Measurements from ENCODE around the gene RBM18. TPM values are rescaled to one million over a fixed set of nuclear protein-coding genes. Genes with fewer than 3 reads are reported as not detected.

RBM18 gene
- total and polyA plus RNA-seq, 2 donors (not counting 1 experiment from before 2014, with no cell fraction given), result 9.7 to 12.4 TPM

DNA sequence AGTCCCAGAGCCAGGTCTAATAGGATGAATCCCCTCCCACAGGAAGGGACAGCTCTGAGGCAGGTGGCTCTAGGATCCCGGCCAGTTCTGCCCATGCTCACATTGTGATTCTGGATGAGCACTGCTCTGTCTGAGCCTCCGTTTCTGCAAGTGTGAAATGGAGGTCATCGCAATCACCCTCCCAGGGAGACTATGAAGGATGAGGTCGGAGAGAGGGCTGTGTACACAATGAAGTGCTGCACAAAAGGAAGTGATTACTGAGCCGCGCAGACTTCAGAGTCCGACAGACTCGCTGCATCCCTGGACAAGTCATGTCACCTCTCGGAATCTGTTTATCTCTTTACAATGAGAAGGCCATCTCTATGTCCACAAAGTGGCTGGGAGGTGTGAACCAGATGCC, 57.5 kb downstream of the RBM18 start:
- TF ChIP-seq EZH2 (IDR thresholded peaks at IDR 0.05; ENCODE audit: borderline replicate concordance, insufficient read depth, low read depth, low read length, poor library complexity, severe bottlenecking), result no peak
- TF ChIP-seq, protein P1, sequence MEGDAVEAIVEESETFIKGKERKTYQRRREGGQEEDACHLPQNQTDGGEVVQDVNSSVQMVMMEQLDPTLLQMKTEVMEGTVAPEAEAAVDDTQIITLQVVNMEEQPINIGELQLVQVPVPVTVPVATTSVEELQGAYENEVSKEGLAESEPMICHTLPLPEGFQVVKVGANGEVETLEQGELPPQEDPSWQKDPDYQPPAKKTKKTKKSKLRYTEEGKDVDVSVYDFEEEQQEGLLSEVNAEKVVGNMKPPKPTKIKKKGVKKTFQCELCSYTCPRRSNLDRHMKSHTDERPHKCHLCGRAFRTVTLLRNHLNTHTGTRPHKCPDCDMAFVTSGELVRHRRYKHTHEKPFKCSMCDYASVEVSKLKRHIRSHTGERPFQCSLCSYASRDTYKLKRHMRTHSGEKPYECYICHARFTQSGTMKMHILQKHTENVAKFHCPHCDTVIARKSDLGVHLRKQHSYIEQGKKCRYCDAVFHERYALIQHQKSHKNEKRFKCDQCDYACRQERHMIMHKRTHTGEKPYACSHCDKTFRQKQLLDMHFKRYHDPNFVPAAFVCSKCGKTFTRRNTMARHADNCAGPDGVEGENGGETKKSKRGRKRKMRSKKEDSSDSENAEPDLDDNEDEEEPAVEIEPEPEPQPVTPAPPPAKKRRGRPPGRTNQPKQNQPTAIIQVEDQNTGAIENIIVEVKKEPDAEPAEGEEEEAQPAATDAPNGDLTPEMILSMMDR (IDR thresholded peaks at IDR 0.05), result no peak
- ChIA-PET POLR2A (no interaction called here), CTCF (no interaction called here)
- Histone ChIP-seq H3K27ac (ENCODE audit: low read length in 2 of 2) (no peak overlapping the region), H3K36me3 (replicated peaks in 1 of 2; ENCODE audit: control extremely low read depth in 1 of 2, control insufficient read depth in 1 of 2, extremely low read depth in 1 of 2, insufficient read depth in 2 of 2, low read length in 1 of 2) (no peaks in the 10 kb centered on the region), H3K9me3 (ENCODE audit: control extremely low read depth in 1 of 3, control insufficient read depth in 2 of 3, insufficient read depth in 1 of 3, low read length in 2 of 3) (no peaks in the 10 kb centered on the region), H3K79me2 (ENCODE audit: control insufficient read depth, insufficient read depth, low read length) (no peaks in the 10 kb centered on the region), H4K20me1 (ENCODE audit: control insufficient read depth, insufficient read depth, low read length, poor library complexity, severe bottlenecking) (no peaks in the 10 kb centered on the region), H3K4me3 (ENCODE audit: control extremely low read depth in 1 of 5, extremely low read depth in 1 of 5, insufficient read depth in 1 of 5, low read depth in 2 of 5, low read length in 4 of 5) (no peak overlapping the region), H3K9ac (ENCODE audit: low read length) (no peak overlapping the region), H3K4me2 (replicated peaks; ENCODE audit: low read depth, low read length, poor library complexity, severe bottlenecking) (no peak overlapping the region), H3K4me1 (ENCODE audit: control insufficient read depth in 2 of 2, insufficient read depth in 2 of 2, low read length in 2 of 2) (no peaks in the 10 kb centered on the region), H3K27me3 (replicated peaks in 1 of 4; ENCODE audit: control extremely low read depth in 1 of 4, control insufficient read depth in 3 of 4, insufficient read depth in 4 of 4, low read length in 3 of 4) (peaks cover 0 to 11% (median 3%) of the 10 kb centered on the region in 4 experiments), H2AFZ (ENCODE audit: insufficient read depth, low read depth, low read length, poor library complexity, severe bottlenecking) (no peak overlapping the region)
- Mint-ChIP-seq H3K4me3 (no peak overlapping the region), H3K27me3 (peaks cover 30% of the 10 kb centered on the region), H3K4me1 (no peaks in the 10 kb centered on the region), H3K9me3 (ENCODE audit: insufficient read depth) (no peaks in the 10 kb centered on the region), H3K27ac (no peak overlapping the region)
- no peak for ATAC-seq (ENCODE audit: low read depth)
- DNase-seq, result no peak
- 95% methylated on average over 9 of the region's 9 CpGs for WGBS (ENCODE audit: insufficient coverage)
- intact Hi-C loops (cut with micrococcal nuclease), result no loop called here

DNA sequence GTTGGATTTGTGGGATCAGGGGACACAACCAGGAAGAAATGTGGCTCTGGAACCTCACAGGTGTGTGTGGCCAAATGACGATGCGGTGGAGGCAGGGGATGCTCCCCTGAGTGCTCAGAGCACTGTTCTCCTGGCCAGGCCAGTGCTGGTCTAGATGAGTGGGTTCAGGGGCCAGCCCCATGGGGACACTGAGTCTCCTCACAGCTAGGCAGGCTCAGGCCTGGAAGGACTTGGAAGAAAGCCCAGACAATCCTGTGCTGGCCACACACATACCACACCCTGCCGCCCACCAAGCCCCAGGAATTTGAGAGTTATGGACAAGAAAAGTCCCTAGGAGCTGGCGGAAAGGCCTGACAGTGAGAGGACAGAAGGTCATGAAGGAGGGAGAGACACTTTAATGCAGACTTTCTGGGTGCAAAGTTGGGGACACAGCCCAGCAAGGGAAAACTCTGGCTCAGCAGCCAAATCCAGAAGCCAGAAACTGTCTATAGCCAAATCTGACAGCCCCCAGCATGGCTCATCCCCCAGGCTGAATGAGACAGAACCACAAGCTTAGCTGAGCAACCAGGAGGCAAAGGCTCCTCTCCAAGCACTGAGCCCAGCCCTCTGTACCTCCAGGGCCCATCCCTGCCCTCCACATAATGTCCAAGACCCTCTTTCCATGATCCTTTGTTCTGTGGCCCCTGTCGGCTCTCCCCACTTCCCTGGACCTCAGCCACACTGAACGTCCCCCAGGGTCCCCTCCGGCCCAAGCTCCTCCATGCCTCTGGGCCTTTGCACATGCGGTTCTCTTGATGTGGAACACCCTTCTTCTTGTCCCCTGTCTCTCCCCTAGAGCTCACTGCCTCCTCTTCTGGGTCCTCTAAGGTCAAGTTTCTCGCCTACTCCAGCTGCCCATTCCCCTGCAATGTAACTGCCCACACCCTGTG, 58.3 kb downstream of the RBM18 start:
- Histone ChIP-seq H3K27me3 (replicated peaks in 1 of 4; ENCODE audit: control extremely low read depth in 1 of 4, control insufficient read depth in 3 of 4, insufficient read depth in 4 of 4, low read length in 3 of 4) (peaks cover 0 to 4% (median 2%) of the 10 kb centered on the region in 4 experiments), H3K36me3 (replicated peaks in 1 of 2; ENCODE audit: control extremely low read depth in 1 of 2, control insufficient read depth in 1 of 2, extremely low read depth in 1 of 2, insufficient read depth in 2 of 2, low read length in 1 of 2) (no peaks in the 10 kb centered on the region), H3K4me1 (ENCODE audit: control insufficient read depth in 2 of 2, insufficient read depth in 2 of 2, low read length in 2 of 2) (no peaks in the 10 kb centered on the region), H3K4me2 (replicated peaks; ENCODE audit: low read depth, low read length, poor library complexity, severe bottlenecking) (no peak overlapping the region), H3K4me3 (ENCODE audit: control extremely low read depth in 1 of 5, extremely low read depth in 1 of 5, insufficient read depth in 1 of 5, low read depth in 2 of 5, low read length in 4 of 5) (no peak overlapping the region), H3K79me2 (ENCODE audit: control insufficient read depth, insufficient read depth, low read length) (no peaks in the 10 kb centered on the region), H3K27ac (ENCODE audit: low read length in 2 of 2) (no peak overlapping the region), H2AFZ (ENCODE audit: insufficient read depth, low read depth, low read length, poor library complexity, severe bottlenecking) (no peak overlapping the region), H4K20me1 (ENCODE audit: control insufficient read depth, insufficient read depth, low read length, poor library complexity, severe bottlenecking) (no peaks in the 10 kb centered on the region), H3K9ac (ENCODE audit: low read length) (no peak overlapping the region), H3K9me3 (ENCODE audit: control extremely low read depth in 1 of 3, control insufficient read depth in 2 of 3, insufficient read depth in 1 of 3, low read length in 2 of 3) (no peaks in the 10 kb centered on the region)
- WGBS (ENCODE audit: insufficient coverage), result 91% methylated on average over 8 of the region's 9 CpGs
- Mint-ChIP-seq H3K27me3 (peaks cover 23% of the 10 kb centered on the region), H3K27ac (no peak overlapping the region), H3K4me3 (no peak overlapping the region), H3K9me3 (ENCODE audit: insufficient read depth) (no peaks in the 10 kb centered on the region), H3K4me1 (no peaks in the 10 kb centered on the region)
- ChIA-PET POLR2A (no interaction called here), CTCF (no interaction called here)
- DNase-seq (no peak), ATAC-seq (ENCODE audit: low read depth) (no peak)
- TF ChIP-seq, protein P1 (IDR thresholded peaks at IDR 0.05), result no peak
- TF ChIP-seq EZH2 (IDR thresholded peaks at IDR 0.05; ENCODE audit: borderline replicate concordance, insufficient read depth, low read depth, low read length, poor library complexity, severe bottlenecking), result no peak
- intact Hi-C loops (cut with micrococcal nuclease), result no loop called here
